ENCODE results near the gene PKP3. TPM values are rescaled to one million over a fixed set of nuclear protein-coding genes. Genes with fewer than 3 reads are reported as not detected.

PKP3 gene
- total and polyA plus RNA-seq, 2 donors (not counting 1 experiment from before 2014, with no cell fraction given): 0.78 TPM; not detected in 1

GRCh38 chr11:381501-382072 lies 12.4 kb upstream of the PKP3 start:
- H3K27ac Mint-ChIP-seq: no peak overlapping the region
- WGBS (ENCODE audit: insufficient coverage): 54% methylated on average over 24 of the region's 35 CpGs
- H3K27me3 Mint-ChIP-seq: peaks cover 17% of the 10 kb centered on the region

More at GRCh38 chr11:381501-382072, 12.4 kb upstream of the PKP3 start:
- Histone ChIP-seq H3K4me3 (ENCODE audit: control extremely low read depth in 1 of 5, extremely low read depth in 1 of 5, insufficient read depth in 1 of 5, low read depth in 2 of 5, low read length in 4 of 5) (no peak overlapping the region), H2AFZ (ENCODE audit: insufficient read depth, low read depth, low read length, poor library complexity, severe bottlenecking) (no peak overlapping the region), H4K20me1 (ENCODE audit: control insufficient read depth, insufficient read depth, low read length, poor library complexity, severe bottlenecking) (no peaks in the 10 kb centered on the region), H3K9ac (ENCODE audit: low read length) (no peak overlapping the region), H3K27ac (ENCODE audit: low read length in 2 of 2) (no peak overlapping the region), H3K9me3 (ENCODE audit: control extremely low read depth in 1 of 3, control insufficient read depth in 2 of 3, insufficient read depth in 1 of 3, low read length in 2 of 3) (peaks cover 0 to 12% (median 5%) of the 10 kb centered on the region in 3 donors), H3K79me2 (ENCODE audit: control insufficient read depth, insufficient read depth, low read length) (no peaks in the 10 kb centered on the region), H3K27me3 (replicated peaks in 1 of 4; ENCODE audit: control extremely low read depth in 1 of 4, control insufficient read depth in 3 of 4, insufficient read depth in 4 of 4, low read length in 3 of 4) (peaks cover 0 to 3% (median 0%) of the 10 kb centered on the region in 4 experiments), H3K36me3 (replicated peaks in 1 of 2; ENCODE audit: control extremely low read depth in 1 of 2, control insufficient read depth in 1 of 2, extremely low read depth in 1 of 2, insufficient read depth in 2 of 2, low read length in 1 of 2) (no peaks in the 10 kb centered on the region), H3K4me1 (ENCODE audit: control insufficient read depth in 2 of 2, insufficient read depth in 2 of 2, low read length in 2 of 2) (no peaks in the 10 kb centered on the region), H3K4me2 (replicated peaks; ENCODE audit: low read depth, low read length, poor library complexity, severe bottlenecking) (no peak overlapping the region)
- Mint-ChIP-seq H3K4me3 (no peak overlapping the region), H3K4me1 (no peaks in the 10 kb centered on the region), H3K9me3 (ENCODE audit: insufficient read depth) (no peaks in the 10 kb centered on the region)
- ChIA-PET CTCF (interaction anchor here (1.0 kb wide), 1 partner anchor 15 kb away, joined by 3 read pairs; no protein-coding TSS in a partner anchor), POLR2A (no interaction called here)
- no peak for TF ChIP-seq EZH2 (IDR thresholded peaks at IDR 0.05; ENCODE audit: borderline replicate concordance, insufficient read depth, low read depth, low read length, poor library complexity, severe bottlenecking)
- no peak for TF ChIP-seq CTCF (IDR thresholded peaks at IDR 0.05)
- DNase-seq (no peak), ATAC-seq (ENCODE audit: low read depth) (no peak)
- intact Hi-C loops (cut with micrococcal nuclease): no loop called here
